IMR-90 (cell line): ENCODE measurements around the gene PLD2. TPM values are rescaled to one million over a fixed set of nuclear protein-coding genes. Genes with fewer than 3 reads are reported as not detected.

Source experiments
- ATAC-seq: fragments of 200-7000 bp; cut with Tn5 transposase; 2 replicates; pipeline ENCODE4 v1.9.1; 2020; ENCODE audit warnings: low read depth, mild to moderate bottlenecking, moderate library complexity
- BruUV-seq: library from RNA; stranded (reverse); fragments of 400-500 nt; replicated peaks from 2 replicates; lab custom pipeline; 2021; lab: Mats Ljungman, UMichigan
- CTCF ChIA-PET: fragments of 300-600 bp; formaldehyde crosslinking; extraction: SDS; loops from one replicate; lab custom pipeline; 2021; ENCODE audit warnings: antibody characterized with exemption; lab: Yijun Ruan, JAX
- POLR2A ChIA-PET: fragments of 300-600 bp; sonication (Branson Sonifier 250); formaldehyde crosslinking; loops from one replicate; lab custom pipeline; 2022; ENCODE audit warnings: antibody characterized with exemption; ENCODE audit not compliant: unreplicated experiment; lab: Charles Lee
- DNase-seq: peaks from one replicate; pipeline ENCODE4 v3.0.0; 2013
- H2AFZ ChIP-seq: replicated peaks from 2 replicates; pipeline ENCODE3; 2013; ENCODE audit warnings: low read length, mild to moderate bottlenecking; ENCODE audit not compliant: poor library complexity
- H2AK5ac ChIP-seq: 2 replicates; pipeline ENCODE4 v1.6.1; 2013; ENCODE audit warnings: low read depth, low read length, inconsistent platforms
- H2AK9ac ChIP-seq: replicated peaks from 2 replicates; pipeline ENCODE3; 2013; ENCODE audit warnings: mild to moderate bottlenecking, low read depth, low read length, moderate library complexity; ENCODE audit not compliant: poor library complexity
- H2BK120ac ChIP-seq: 2 replicates; pipeline ENCODE4 v1.6.1; 2013; ENCODE audit warnings: low read depth, low read length, inconsistent platforms
- H2BK15ac ChIP-seq: 3 replicates; pipeline ENCODE4 v1.6.1; 2013; ENCODE audit warnings: low read depth, low read length, inconsistent platforms
- H2BK20ac ChIP-seq: 2 replicates; pipeline ENCODE4 v1.6.1; 2013; ENCODE audit warnings: low read depth, mild to moderate bottlenecking, inconsistent platforms, low read length, moderate library complexity
- H2BK5ac ChIP-seq: 2 replicates; pipeline ENCODE4 v1.6.1; 2013; ENCODE audit warnings: mild to moderate bottlenecking, low read depth, low read length, inconsistent platforms; ENCODE audit not compliant: poor library complexity, severe bottlenecking
- H3K14ac ChIP-seq: replicated peaks from 2 replicates; pipeline ENCODE4 v1.6.1; 2013; ENCODE audit warnings: low read depth, low read length, inconsistent platforms
- H3K18ac ChIP-seq: 2 replicates; pipeline ENCODE4 v1.6.1; 2013; ENCODE audit warnings: low read depth, low read length, control low read depth
- H3K23ac ChIP-seq: 2 replicates; pipeline ENCODE4 v1.6.1; 2013; ENCODE audit warnings: low read depth, low read length, inconsistent platforms
- H3K27ac ChIP-seq: 2 replicates; pipeline ENCODE4 v1.5.1; 2013; ENCODE audit warnings: mild to moderate bottlenecking, control low read depth, low read length; ENCODE audit not compliant: insufficient read depth
- H3K27me3 ChIP-seq: 2 replicates; pipeline ENCODE4 v1.6.1; 2013; ENCODE audit warnings: low read length; ENCODE audit not compliant: control insufficient read depth, insufficient read depth
- H3K36me3 ChIP-seq: 2 replicates; pipeline ENCODE4 v1.6.1; 2013; ENCODE audit warnings: low read length, mixed read lengths; ENCODE audit not compliant: control insufficient read depth, insufficient read depth
- H3K4ac ChIP-seq: 2 replicates; pipeline ENCODE4 v1.6.1; 2013; ENCODE audit warnings: low read depth, low read length, inconsistent platforms
- H3K4me1 ChIP-seq: 2 replicates; pipeline ENCODE4 v1.6.1; 2013; ENCODE audit warnings: low read length, mixed read lengths; ENCODE audit not compliant: control insufficient read depth, insufficient read depth
- H3K4me2 ChIP-seq: 2 replicates; pipeline ENCODE4 v1.6.1; 2013; ENCODE audit warnings: low read depth, mild to moderate bottlenecking, control low read depth, low read length, moderate library complexity
- H3K4me3 ChIP-seq: 2 replicates; pipeline ENCODE4 v1.5.1; 2013; ENCODE audit warnings: low read depth, mild to moderate bottlenecking, control low read depth, low read length, moderate library complexity; ENCODE audit not compliant: insufficient read depth
- H3K56ac ChIP-seq: 2 replicates; pipeline ENCODE4 v1.6.1; 2013; ENCODE audit warnings: low read length, inconsistent platforms; ENCODE audit not compliant: insufficient read depth; ENCODE audit errors: extremely low read depth
- H3K79me1 ChIP-seq, 2 experiments: 2 replicates each; pipeline ENCODE4 v1.6.1; 2013; ENCODE audit warnings: low read length in 2 of 2, inconsistent platforms in 1 of 2, low read depth in 1 of 2
- H3K9ac ChIP-seq: 2 replicates; pipeline ENCODE4 v1.6.1; 2013; ENCODE audit warnings: low read depth, low read length, control low read depth
- H3K9me1 ChIP-seq: 2 replicates; pipeline ENCODE4 v1.6.1; 2013; ENCODE audit warnings: low read length, inconsistent platforms; ENCODE audit not compliant: insufficient read depth
- H3K9me3 ChIP-seq: 2 replicates; pipeline ENCODE4 v1.6.1; 2013; ENCODE audit warnings: low read length; ENCODE audit not compliant: control insufficient read depth, insufficient read depth
- H4K20me1 ChIP-seq: 2 replicates; pipeline ENCODE4 v1.6.1; 2013; ENCODE audit warnings: low read length, inconsistent platforms; ENCODE audit not compliant: insufficient read depth
- H4K5ac ChIP-seq: 2 replicates; pipeline ENCODE4 v1.6.1; 2013; ENCODE audit warnings: mild to moderate bottlenecking, low read depth, low read length, control low read depth
- H4K8ac ChIP-seq, 2 experiments: 2 replicates each; pipeline ENCODE4 v1.6.1; 2013; ENCODE audit warnings: low read depth in 2 of 2, low read length in 2 of 2, control low read depth in 1 of 2, inconsistent platforms in 1 of 2
- H4K91ac ChIP-seq: 2 replicates; pipeline ENCODE4 v1.6.1; 2013; ENCODE audit warnings: low read depth, low read length, inconsistent platforms; ENCODE audit not compliant: insufficient read depth
- BHLHE40 ChIP-seq: fragments of 150-350 bp; IDR thresholded peaks from 2 replicates; pipeline ENCODE4 v1.6.1; 2016; ENCODE audit warnings: mild to moderate bottlenecking, low read depth, low read length
- CEBPB ChIP-seq: IDR thresholded peaks from 2 replicates; pipeline ENCODE4 v1.6.1; 2012; ENCODE audit warnings: low read depth, low read length, improper control_type of control experiment
- CHD1 ChIP-seq: IDR thresholded peaks from 2 replicates; pipeline ENCODE4 v1.6.1; 2012; ENCODE audit warnings: low read depth, low read length, improper control_type of control experiment
- FOS ChIP-seq: fragments of 150-350 bp; IDR thresholded peaks from 2 replicates; pipeline ENCODE4 v1.6.1; 2016; ENCODE audit warnings: low read depth, low read length
- MAFK ChIP-seq: IDR thresholded peaks from 2 replicates; pipeline ENCODE4 v1.6.1; 2012; ENCODE audit warnings: low read depth, low read length, improper control_type of control experiment
- MAZ ChIP-seq: IDR thresholded peaks from 2 replicates; pipeline ENCODE4 v1.6.1; 2012; ENCODE audit warnings: low read depth, mild to moderate bottlenecking, low read length, improper control_type of control experiment, moderate library complexity, borderline replicate concordance
- MXI1 ChIP-seq: IDR thresholded peaks from 2 replicates; pipeline ENCODE4 v1.6.1; 2012; ENCODE audit warnings: low read depth, mild to moderate bottlenecking, low read length, moderate library complexity, borderline replicate concordance
- NFE2L2 ChIP-seq: fragments of 150-350 bp; IDR thresholded peaks from 2 replicates; pipeline ENCODE4 v1.6.1; 2016; ENCODE audit warnings: low read depth, mild to moderate bottlenecking, low read length
- POLR2A ChIP-seq: IDR thresholded peaks from 2 replicates; pipeline ENCODE4 v1.6.1; 2012; ENCODE audit warnings: mild to moderate bottlenecking, low read depth, low read length
- RAD21 ChIP-seq: IDR thresholded peaks from 2 replicates; pipeline ENCODE4 v1.6.1; 2012; ENCODE audit warnings: low read length, improper control_type of control experiment
- RCOR1 ChIP-seq: IDR thresholded peaks from 2 replicates; pipeline ENCODE4 v1.6.1; 2012; ENCODE audit warnings: mild to moderate bottlenecking, low read length, improper control_type of control experiment; ENCODE audit not compliant: insufficient replicate concordance
- RFX5 ChIP-seq: IDR thresholded peaks from 2 replicates; pipeline ENCODE4 v1.8.0; 2012; ENCODE audit warnings: low read depth, mild to moderate bottlenecking, low read length, moderate library complexity
- SMC3 ChIP-seq: fragments of 150-350 bp; IDR thresholded peaks from 2 replicates; pipeline ENCODE4 v1.6.1; 2016; ENCODE audit warnings: low read depth, mild to moderate bottlenecking, antibody characterized with exemption, low read length, moderate library complexity
- USF2 ChIP-seq: fragments of 150-350 bp; IDR thresholded peaks from 2 replicates; pipeline ENCODE4 v1.6.1; 2017; ENCODE audit warnings: mild to moderate bottlenecking, antibody characterized with exemption, low read length, low read depth
- WGBS, 2 experiments: methylation state at CpG; one replicate each; pipeline versions ENCODE4 v1.1.5 to v1.1.7; 2013; ENCODE audit warnings: missing lambda C conversion rate in 2 of 2; ENCODE audit not compliant: insufficient read length in 1 of 2; ENCODE audit errors: extremely low coverage in 2 of 2; 5-methylcytosine and 5-hydroxymethylcytosine counted together
- dilution Hi-C: fragments of 300-500 bp; cut with HindIII; formaldehyde crosslinking; loops from one replicate; pipeline ENCODE4 v1.14.3; 2018; ENCODE audit warnings: low sequenced_read_pairs; ENCODE audit not compliant: unreplicated experiment
- in situ Hi-C: fragments of 300-500 bp; cut with MboI; formaldehyde crosslinking; loops from 3 replicates; pipeline ENCODE4 v1.14.3; 2019; ENCODE audit warnings: low sequenced_read_pairs, inconsistent platforms, mixed read lengths
- intact Hi-C: fragments of 100-400 bp; cut with micrococcal nuclease; formaldehyde crosslinking; loops from 2 replicates; pipeline ENCODE4 v1.10.0; 2022
- polyA plus RNA-seq, 3 experiments: library from polyadenylated mRNA; depleted of rRNA; stranded (reverse); fragments of >200 nt; gene quantifications; 2 replicates each; pipeline ENCODE4 v1.2.3, GENCODE V29; 2012; ENCODE audit warnings: low replicate concordance in 1 of 3
- total RNA-seq: library from RNA; depleted of rRNA; stranded (reverse); fragments of >200 nt; gene quantifications from 2 replicates; pipeline ENCODE4 v1.2.3, GENCODE V29; 2012
- TF ChIP-seq, protein P1 (sequence below): fragments of 150-350 bp; IDR thresholded peaks from 2 replicates; pipeline ENCODE4 v1.6.1; 2016; ENCODE audit warnings: low read depth, mild to moderate bottlenecking, low read length, moderate library complexity, borderline replicate concordance
- TF ChIP-seq, protein P2 (sequence below): conservative IDR thresholded peaks from 2 replicates; pipeline ENCODE4 v1.5.1; 2012; ENCODE audit warnings: mild to moderate bottlenecking, low read depth, low read length, improper control_type of control experiment

PLD2 gene
- total and polyA plus RNA-seq, 2 of the 4 experiments (the other 2 are of a cell fraction) = 12.5 to 28.0 TPM

DNA sequence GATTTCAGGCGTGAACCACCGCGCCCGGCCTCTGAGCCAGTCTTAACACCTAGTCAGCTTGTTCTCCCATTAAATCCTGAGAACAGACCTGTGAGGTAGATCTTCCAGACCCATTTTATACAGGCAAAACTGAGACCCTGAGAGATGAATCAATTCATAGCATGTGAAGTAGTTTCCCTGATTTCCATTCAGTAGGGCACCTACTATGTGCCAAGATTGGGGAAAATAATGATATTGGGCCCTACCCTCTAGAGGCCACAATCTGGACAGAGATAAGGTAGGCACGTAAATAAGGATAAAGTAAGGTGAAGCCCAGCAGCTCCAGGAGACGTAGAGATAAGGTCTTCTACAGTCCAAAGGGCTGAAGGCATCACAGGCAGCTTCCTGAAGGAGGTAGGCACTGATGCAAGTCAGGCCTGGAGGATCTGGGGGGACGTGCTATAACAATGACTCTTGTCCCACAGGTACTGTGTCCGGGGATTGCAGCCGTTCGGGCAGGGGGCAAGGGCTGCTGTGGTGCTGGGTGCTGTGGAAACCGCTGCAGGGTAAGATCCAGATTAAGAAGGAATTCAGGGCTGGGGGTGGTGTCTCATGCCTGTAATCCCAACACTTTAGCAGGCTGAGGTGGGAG is 26.5 kb upstream of the PLD2 start:
- no peak overlapping the region for H4K91ac ChIP-seq
- H3K27ac ChIP-seq = no peak overlapping the region
- H3K27me3 ChIP-seq = peaks cover 48% of the 10 kb centered on the region
- no peaks in the 10 kb centered on the region for H3K9me1 ChIP-seq
- BruUV-seq = no TSS peak
- no peaks in the 10 kb centered on the region for H3K9me3 ChIP-seq
- H3K4me1 ChIP-seq = peaks cover 3% of the 10 kb centered on the region; the same call in 1 of the 2 replicates
- no peaks in the 10 kb centered on the region for H3K79me1 ChIP-seq
- ATAC-seq (no peak), DNase-seq (no peak)
- WGBS, 2 experiments = 30% methylated on average over 3 of the region's 11 CpGs; no CpG with 5 or more reads in 1 of the 2 experiments
- no peaks in the 10 kb centered on the region for H4K20me1 ChIP-seq
- intact Hi-C loops (no loop called here), in situ Hi-C loops (no loop called here), dilution Hi-C loops (no loop called here)
- H2BK5ac ChIP-seq = no peak overlapping the region
- H2BK120ac ChIP-seq = no peak overlapping the region
- H3K18ac ChIP-seq = no peak overlapping the region
- H3K56ac ChIP-seq = no peak overlapping the region
- H2BK20ac ChIP-seq = no peak overlapping the region
- CTCF ChIA-PET = interaction anchor here (1.0 kb wide), 1 partner anchor 10 kb away, joined by 3 read pairs; no protein-coding TSS in a partner anchor
- no peak overlapping the region for H3K14ac ChIP-seq
- no peak overlapping the region for H2AFZ ChIP-seq
- POLR2A ChIA-PET = no interaction called here
- H3K4ac ChIP-seq = no peak overlapping the region
- no peak overlapping the region for H2BK15ac ChIP-seq
- no peak overlapping the region for H2AK5ac ChIP-seq
- no peak overlapping the region for H2AK9ac ChIP-seq
- no peak overlapping the region for H3K23ac ChIP-seq
- no peaks in the 10 kb centered on the region for H3K36me3 ChIP-seq
- H3K9ac ChIP-seq = no peak overlapping the region
- H3K4me3 ChIP-seq = no peak overlapping the region
- H3K4me2 ChIP-seq = no peak overlapping the region
- H4K8ac ChIP-seq = no peak overlapping the region
- TF ChIP-seq RCOR1 = no peak
- no peak for TF ChIP-seq CHD1
- no peak for TF ChIP-seq SMC3
- TF ChIP-seq USF2 = no peak
- no peak for TF ChIP-seq POLR2A
- no peak for TF ChIP-seq MXI1
- TF ChIP-seq MAFK = no peak
- no peak for TF ChIP-seq RFX5
- TF ChIP-seq BHLHE40 = no peak
- TF ChIP-seq MAZ = no peak
- TF ChIP-seq, protein P1, sequence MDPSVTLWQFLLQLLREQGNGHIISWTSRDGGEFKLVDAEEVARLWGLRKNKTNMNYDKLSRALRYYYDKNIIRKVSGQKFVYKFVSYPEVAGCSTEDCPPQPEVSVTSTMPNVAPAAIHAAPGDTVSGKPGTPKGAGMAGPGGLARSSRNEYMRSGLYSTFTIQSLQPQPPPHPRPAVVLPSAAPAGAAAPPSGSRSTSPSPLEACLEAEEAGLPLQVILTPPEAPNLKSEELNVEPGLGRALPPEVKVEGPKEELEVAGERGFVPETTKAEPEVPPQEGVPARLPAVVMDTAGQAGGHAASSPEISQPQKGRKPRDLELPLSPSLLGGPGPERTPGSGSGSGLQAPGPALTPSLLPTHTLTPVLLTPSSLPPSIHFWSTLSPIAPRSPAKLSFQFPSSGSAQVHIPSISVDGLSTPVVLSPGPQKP = no peak
- no peak for TF ChIP-seq RAD21
- TF ChIP-seq FOS = no peak
- TF ChIP-seq NFE2L2 = no peak
- TF ChIP-seq CEBPB = no peak
- TF ChIP-seq, protein P2, sequence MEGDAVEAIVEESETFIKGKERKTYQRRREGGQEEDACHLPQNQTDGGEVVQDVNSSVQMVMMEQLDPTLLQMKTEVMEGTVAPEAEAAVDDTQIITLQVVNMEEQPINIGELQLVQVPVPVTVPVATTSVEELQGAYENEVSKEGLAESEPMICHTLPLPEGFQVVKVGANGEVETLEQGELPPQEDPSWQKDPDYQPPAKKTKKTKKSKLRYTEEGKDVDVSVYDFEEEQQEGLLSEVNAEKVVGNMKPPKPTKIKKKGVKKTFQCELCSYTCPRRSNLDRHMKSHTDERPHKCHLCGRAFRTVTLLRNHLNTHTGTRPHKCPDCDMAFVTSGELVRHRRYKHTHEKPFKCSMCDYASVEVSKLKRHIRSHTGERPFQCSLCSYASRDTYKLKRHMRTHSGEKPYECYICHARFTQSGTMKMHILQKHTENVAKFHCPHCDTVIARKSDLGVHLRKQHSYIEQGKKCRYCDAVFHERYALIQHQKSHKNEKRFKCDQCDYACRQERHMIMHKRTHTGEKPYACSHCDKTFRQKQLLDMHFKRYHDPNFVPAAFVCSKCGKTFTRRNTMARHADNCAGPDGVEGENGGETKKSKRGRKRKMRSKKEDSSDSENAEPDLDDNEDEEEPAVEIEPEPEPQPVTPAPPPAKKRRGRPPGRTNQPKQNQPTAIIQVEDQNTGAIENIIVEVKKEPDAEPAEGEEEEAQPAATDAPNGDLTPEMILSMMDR = no peak
- H4K5ac ChIP-seq = no peak overlapping the region
